ENCODE results near the gene RPLP1.

The RPLP1 gene

DNA sequence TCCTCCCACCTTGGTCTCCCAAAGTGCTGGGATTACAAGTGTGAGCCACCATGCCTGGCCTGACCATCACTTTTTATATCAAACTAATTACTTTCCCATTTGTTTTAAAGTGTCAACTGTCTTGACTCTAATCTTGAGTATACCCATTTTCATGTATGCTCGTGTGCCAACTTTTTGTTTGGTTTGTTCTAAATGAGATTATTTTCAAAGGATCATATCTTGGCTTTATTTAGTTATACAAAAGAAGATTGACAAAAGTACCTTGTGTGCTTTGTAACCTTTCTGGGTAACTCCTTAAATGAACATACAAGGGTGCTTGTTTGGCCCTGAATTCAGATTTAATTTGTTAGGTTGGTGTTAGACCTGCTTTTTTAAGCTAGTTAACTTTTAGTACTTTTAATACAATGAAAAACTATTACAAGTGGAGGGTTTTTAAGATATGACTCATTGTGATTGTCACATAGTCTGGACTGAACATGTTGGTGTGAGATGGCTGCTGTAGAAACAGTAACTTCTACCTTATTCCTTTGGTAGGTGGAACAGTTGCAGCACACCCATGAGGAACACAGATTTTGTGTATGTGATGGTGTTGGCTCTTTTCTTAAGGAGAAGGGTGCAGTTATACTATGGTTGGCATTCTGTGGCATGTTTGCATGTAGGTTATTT lies 27.7 kb upstream of the RPLP1 start:
- no peak overlapping the region for H3K4me3 ChIP-seq (replicated peaks; ENCODE audit: insufficient read depth, low read length)
- TF ChIP-seq GABPA (IDR thresholded peaks at IDR 0.05; ENCODE audit: low read depth) (no peak), POLR2AphosphoS5 (IDR thresholded peaks at IDR 0.05; ENCODE audit: low read depth) (no peak), SPI1 (IDR thresholded peaks at IDR 0.05; ENCODE audit: borderline replicate concordance, low read depth) (no peak)
- TF ChIP-seq, protein P1, sequence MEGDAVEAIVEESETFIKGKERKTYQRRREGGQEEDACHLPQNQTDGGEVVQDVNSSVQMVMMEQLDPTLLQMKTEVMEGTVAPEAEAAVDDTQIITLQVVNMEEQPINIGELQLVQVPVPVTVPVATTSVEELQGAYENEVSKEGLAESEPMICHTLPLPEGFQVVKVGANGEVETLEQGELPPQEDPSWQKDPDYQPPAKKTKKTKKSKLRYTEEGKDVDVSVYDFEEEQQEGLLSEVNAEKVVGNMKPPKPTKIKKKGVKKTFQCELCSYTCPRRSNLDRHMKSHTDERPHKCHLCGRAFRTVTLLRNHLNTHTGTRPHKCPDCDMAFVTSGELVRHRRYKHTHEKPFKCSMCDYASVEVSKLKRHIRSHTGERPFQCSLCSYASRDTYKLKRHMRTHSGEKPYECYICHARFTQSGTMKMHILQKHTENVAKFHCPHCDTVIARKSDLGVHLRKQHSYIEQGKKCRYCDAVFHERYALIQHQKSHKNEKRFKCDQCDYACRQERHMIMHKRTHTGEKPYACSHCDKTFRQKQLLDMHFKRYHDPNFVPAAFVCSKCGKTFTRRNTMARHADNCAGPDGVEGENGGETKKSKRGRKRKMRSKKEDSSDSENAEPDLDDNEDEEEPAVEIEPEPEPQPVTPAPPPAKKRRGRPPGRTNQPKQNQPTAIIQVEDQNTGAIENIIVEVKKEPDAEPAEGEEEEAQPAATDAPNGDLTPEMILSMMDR (IDR thresholded peaks at IDR 0.05; ENCODE audit: insufficient read depth, low read length), result no peak
- TF ChIP-seq, protein P2, sequence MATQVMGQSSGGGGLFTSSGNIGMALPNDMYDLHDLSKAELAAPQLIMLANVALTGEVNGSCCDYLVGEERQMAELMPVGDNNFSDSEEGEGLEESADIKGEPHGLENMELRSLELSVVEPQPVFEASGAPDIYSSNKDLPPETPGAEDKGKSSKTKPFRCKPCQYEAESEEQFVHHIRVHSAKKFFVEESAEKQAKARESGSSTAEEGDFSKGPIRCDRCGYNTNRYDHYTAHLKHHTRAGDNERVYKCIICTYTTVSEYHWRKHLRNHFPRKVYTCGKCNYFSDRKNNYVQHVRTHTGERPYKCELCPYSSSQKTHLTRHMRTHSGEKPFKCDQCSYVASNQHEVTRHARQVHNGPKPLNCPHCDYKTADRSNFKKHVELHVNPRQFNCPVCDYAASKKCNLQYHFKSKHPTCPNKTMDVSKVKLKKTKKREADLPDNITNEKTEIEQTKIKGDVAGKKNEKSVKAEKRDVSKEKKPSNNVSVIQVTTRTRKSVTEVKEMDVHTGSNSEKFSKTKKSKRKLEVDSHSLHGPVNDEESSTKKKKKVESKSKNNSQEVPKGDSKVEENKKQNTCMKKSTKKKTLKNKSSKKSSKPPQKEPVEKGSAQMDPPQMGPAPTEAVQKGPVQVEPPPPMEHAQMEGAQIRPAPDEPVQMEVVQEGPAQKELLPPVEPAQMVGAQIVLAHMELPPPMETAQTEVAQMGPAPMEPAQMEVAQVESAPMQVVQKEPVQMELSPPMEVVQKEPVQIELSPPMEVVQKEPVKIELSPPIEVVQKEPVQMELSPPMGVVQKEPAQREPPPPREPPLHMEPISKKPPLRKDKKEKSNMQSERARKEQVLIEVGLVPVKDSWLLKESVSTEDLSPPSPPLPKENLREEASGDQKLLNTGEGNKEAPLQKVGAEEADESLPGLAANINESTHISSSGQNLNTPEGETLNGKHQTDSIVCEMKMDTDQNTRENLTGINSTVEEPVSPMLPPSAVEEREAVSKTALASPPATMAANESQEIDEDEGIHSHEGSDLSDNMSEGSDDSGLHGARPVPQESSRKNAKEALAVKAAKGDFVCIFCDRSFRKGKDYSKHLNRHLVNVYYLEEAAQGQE (IDR thresholded peaks at IDR 0.05; ENCODE audit: insufficient replicate concordance, low read depth), result no peak
- no peak for DNase-seq (ENCODE audit: low read depth in 1 of 2, low spot score in 1 of 2)
- no peak overlapping the region for H3K27ac ChIP-seq (replicated peaks)
- H3K27me3 ChIP-seq (ENCODE audit: insufficient read depth, poor library complexity, severe bottlenecking), result no peaks in the 10 kb centered on the region

DNA sequence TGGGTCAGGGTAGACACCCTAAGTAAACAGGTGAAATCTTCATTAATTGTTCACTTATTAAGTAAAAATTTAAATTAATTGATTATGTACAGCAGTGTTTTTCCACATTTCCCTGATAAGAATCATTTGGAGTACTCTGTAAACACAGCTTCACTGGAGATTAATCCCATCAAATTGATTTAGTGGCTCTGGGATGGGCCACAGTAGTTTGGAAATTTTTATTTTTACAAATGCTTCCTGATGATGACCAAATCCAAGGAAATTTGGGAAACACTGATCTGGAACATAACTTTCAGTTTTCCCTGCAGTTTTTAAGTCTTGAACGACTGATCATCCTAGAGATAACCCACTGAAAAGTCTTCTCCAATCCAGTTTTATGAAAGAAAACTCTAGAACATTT lies 18.8 kb upstream of the RPLP1 start:
- TF ChIP-seq, protein P2 (IDR thresholded peaks at IDR 0.05; ENCODE audit: insufficient replicate concordance, low read depth), result no peak
- no peak for TF ChIP-seq GABPA (IDR thresholded peaks at IDR 0.05; ENCODE audit: low read depth)
- TF ChIP-seq, protein P1 (IDR thresholded peaks at IDR 0.05; ENCODE audit: insufficient read depth, low read length), result no peak
- no peak for TF ChIP-seq POLR2AphosphoS5 (IDR thresholded peaks at IDR 0.05; ENCODE audit: low read depth)
- TF ChIP-seq SPI1 (IDR thresholded peaks at IDR 0.05; ENCODE audit: borderline replicate concordance, low read depth), result no peak
- no peak overlapping the region for H3K27ac ChIP-seq (replicated peaks)
- DNase-seq (ENCODE audit: low read depth in 1 of 2, low spot score in 1 of 2), result no peak
- no peaks in the 10 kb centered on the region for H3K27me3 ChIP-seq (ENCODE audit: insufficient read depth, poor library complexity, severe bottlenecking)
- no peak overlapping the region for H3K4me3 ChIP-seq (replicated peaks; ENCODE audit: insufficient read depth, low read length)

DNA sequence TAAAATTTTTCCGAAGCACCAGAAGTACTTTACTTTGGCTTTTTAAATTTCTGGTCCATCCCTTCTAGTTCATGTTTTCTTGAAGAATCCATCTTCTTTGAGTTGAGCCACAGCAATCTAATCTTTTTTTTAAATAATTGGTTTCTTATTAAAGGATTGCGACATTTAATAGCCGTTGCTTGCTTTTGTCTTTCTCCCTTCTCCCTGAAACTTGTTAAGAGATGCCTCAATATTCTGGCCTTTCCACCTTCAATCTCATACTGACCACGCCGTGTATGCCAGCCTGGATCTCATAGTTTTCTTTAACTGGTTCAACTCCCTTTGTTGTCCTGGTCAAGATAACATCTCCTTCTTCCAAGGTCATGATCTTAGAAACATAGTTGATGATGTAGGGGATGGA lies 18.4 kb upstream of the RPLP1 start:
- TF ChIP-seq POLR2AphosphoS5 (IDR thresholded peaks at IDR 0.05; ENCODE audit: low read depth) (no peak), GABPA (IDR thresholded peaks at IDR 0.05; ENCODE audit: low read depth) (no peak), SPI1 (IDR thresholded peaks at IDR 0.05; ENCODE audit: borderline replicate concordance, low read depth) (no peak)
- TF ChIP-seq, protein P2 (IDR thresholded peaks at IDR 0.05; ENCODE audit: insufficient replicate concordance, low read depth), result no peak
- TF ChIP-seq, protein P1 (IDR thresholded peaks at IDR 0.05; ENCODE audit: insufficient read depth, low read length), result no peak
- Histone ChIP-seq H3K4me3 (replicated peaks; ENCODE audit: insufficient read depth, low read length) (no peak overlapping the region), H3K27me3 (ENCODE audit: insufficient read depth, poor library complexity, severe bottlenecking) (no peaks in the 10 kb centered on the region), H3K27ac (replicated peaks) (no peak overlapping the region)
- no peak for DNase-seq (ENCODE audit: low read depth in 1 of 2, low spot score in 1 of 2)
